HG03460 (cell line): ENCODE results near the gene NEDD8.

Experiments used
- ATAC-seq: cut with Tn5 transposase; IDR thresholded peaks from one replicate; pipeline ENCODE4 v1.9.1; 2021; ENCODE audit not compliant: unreplicated experiment

Gene NEDD8

DNA sequence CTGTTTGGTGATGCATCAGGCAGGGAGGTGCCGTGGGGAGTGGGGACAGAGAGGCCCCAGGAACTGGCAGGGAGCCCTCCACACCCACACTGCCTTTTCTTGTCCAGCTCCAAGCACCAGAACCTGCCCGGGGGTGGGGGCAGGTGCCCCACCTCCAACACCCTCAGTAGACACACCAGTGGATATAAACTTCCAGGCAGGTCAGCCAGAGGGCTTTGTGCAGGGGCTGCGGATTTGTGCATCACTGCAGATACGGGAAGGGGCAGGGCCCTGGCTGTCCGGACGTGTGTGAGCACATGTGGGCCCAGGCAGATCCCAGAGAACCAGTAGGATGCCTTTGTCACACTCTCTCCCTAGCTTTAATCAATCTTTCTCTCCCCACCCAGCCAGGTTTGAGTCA is 32.1 kb upstream of the NEDD8 start:
- no peak for ATAC-seq

GRCh38 chr14:24263848-24264247 is 31.7 kb upstream of the NEDD8 start:
- no peak for ATAC-seq

DNA sequence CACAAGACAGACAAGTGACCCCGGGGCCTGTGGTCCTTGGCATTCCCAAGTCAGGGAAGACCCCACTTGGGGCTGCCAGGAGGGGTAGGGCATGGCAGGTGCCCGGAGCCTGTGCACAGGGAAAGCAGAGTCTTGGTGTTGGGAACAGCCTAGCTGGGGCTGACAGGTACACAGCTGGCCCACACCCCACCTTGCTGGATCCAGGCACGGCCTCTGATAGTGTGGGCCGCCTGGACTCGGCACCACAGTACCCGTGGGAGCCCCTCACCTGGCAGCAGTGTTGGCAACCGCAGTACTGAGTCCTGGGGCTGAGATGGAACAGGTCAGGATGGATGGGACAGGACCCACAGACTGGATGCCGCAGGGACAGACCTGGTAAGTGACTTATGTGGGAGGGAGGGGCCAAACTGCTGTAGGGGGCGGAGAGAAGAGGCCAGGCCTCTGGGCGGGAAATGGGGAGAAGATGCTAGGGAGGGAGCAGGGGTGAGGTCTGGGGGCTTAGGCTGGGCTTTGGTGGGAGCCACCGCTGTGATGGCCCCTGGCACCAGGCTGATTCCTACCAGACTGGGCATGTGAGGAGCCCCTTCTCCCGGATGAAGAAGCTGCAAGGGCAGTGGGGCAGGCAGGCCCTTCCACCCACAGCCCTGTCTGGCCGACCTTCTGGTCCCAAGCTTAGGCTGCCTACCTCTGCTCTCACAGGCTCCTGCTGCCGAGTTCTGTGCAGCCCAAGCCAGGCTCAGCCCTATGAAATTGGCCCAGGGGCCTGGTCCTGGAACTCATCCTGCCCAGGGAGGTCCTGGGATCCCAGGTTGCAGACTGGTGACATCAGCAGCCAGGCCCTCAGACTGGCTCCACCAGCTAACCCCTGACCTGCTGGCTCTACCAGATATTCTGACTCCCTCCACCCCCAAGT is 30.9 kb upstream of the NEDD8 start, which contains the start of gene TGM1:
TGM1 (minus strand) TSS at position 357 of the 913 bp plus-strand sequence. CDS start 825 bp downstream, outside the sequence.
- no peak for ATAC-seq

- no peak for ATAC-seq
These were observed 29.8 kb upstream of the NEDD8 start for GRCh38 chr14:24261969-24262327.

DNA sequence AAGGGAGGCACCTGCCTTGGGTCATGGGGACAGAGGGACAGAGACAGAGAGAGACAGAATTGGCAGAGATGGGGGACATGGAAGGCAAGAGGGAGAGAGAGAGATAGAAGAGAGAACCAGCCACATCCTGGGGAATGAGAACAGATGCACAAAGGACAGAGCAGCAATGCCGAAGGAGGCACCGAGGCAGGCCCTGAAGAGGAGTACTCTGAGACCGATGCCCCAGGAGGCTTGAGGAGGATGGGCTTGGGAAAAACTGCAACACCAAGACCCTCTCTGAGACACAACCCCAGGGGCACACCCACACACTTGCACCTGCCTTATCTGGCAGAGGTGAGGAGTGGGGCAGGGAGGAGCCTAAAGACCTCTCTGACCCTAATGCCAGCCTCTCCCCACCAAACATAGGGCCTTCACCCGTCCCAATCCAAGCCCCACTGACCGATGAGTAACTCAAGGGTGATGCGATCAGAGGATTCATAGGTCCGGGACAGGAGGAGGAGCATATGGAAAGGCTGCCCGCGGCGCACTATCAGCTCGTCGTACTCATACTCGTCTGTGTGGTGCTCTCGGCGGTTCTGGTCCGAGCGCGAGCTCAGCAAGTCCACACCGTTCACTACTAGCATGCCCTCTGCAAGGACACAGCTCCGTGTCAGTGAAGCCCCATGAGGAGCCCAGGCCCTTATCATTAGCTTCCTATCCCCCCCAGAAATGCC is 29.2 kb upstream of the NEDD8 start:
- ATAC-seq, result no peak

- ATAC-seq, result no peak
These were observed 28.6 kb upstream of the NEDD8 start for GRCh38 chr14:24260780-24261157.

DNA sequence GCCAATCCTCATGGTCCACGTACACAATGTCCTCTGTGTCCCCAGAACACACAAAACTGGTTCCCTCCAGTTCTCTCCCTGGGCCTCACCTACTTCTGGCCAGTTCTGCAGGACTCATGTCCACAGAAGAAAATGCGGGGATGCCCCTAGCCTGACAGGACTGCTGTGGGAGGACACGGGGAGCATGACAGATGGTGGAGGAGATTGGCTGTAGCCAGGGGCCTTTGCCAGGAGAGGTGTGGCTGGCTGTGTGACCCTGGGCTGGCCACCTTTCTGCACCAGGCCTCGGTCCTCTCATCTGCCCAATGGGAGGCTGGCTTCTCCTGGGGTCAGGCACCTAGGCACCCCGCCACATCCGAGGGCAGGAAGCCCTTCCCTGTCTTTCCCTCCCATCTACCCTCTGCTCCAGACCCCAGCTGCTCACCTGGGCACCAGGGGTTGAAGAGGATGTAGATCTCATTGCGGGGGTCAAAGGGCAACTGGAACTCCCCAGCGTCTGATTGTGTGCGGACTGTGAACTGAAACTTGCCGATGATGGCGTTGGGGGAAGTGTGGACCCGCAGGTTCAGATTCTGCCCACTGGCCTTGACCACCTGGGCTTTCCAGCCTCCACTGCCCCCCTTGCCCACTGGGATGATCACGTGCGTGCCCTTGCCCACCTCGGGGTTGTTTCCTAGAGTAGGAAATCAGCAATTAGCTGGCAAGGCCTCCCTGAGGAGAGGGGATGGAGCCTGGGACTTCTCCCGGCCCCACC is 28.0 kb upstream of the NEDD8 start:
- ATAC-seq, result no peak

DNA sequence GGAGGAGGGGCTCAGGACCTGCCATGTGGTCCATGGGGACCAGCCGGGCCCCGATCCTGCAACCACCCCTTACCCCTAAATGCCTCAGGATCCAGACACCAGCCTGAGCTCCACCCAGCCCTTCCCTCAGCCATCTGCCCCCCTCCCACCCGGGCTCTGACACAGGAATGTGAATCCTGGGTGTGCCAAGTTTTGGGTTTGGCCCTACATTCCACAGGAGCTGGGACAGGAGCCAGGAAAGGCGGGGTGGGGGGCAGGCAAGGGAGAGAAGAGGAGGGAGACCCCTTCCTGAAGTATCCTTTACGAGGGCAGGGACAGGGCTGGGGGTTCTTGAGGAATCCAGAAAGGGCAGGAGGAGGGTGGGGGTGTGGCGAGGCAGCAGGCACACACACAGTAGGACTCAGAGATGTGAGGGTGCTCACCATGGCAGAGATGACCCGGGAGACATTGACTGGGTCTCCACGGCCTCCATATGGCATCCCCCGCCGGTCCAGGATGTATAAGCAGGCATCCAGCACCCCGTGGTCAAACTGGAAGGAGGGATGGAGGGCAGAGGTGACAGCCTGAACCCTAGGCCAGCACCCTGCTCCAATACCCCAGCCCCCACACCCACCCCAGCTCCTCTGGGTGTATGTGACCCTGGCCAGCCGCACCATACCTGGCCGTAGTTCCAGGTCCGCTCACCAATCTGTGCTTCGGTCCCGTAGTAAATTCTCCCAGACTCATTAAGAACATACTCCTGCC is 27.3 kb upstream of the NEDD8 start:
- no peak for ATAC-seq

- ATAC-seq, result no peak
These were observed 26.5 kb upstream of the NEDD8 start for GRCh38 chr14:24258548-24259265.

DNA sequence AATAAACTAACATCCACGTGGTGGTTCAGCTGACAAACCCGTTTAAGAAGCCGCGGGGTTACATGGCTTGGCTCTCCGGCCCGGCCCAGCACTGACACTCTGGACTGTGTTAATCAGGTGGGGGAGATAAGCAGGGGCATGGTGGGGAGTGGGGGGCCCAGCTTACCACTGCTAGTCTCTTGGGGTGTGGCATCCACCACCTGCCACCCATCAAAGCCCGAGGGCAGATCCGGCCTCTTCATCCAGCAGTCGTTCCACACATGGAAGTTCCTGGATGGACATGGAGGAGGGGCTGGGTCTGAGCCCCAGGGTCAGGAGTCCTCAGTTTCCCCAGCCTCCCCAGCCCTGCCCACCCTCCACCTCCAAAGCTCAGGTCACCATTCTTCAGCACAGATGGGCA is 26.0 kb upstream of the NEDD8 start:
- ATAC-seq, result no peak

DNA sequence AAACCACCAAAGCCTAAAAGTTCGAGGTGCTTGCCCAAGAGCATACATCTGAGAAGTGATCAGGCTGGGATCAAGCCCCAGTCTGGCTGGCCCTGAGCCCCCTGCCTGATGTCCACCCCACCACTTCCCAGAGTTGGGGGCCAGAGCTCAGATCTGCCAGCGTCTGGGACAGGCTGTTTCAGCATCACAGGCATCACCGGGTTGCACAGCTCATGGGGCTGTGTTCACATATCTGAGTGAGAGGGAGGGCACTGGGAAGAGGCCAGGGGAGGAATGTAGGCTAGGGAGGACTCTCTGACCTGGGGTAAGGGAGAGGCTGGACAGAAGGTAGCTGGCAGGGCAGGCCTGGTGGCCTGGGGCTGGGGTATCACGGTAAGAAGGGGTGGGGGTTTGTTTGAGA is 24.8 kb upstream of the NEDD8 start:
- no peak for ATAC-seq

- ATAC-seq, result no peak
These were observed 24.0 kb upstream of the NEDD8 start for GRCh38 chr14:24255931-24256711.

GRCh38 chr14:24255438-24255837 is 23.3 kb upstream of the NEDD8 start:
- ATAC-seq, result no peak

- ATAC-seq, result no peak
These were observed 22.6 kb upstream of the NEDD8 start for GRCh38 chr14:24254630-24255392.

- no peak for ATAC-seq
These were observed 21.8 kb upstream of the NEDD8 start for GRCh38 chr14:24253936-24254335.

- ATAC-seq, result no peak
These were observed 20.3 kb upstream of the NEDD8 start for GRCh38 chr14:24252289-24253124.

GRCh38 chr14:24251880-24252288 is 19.7 kb upstream of the NEDD8 start:
- ATAC-seq, result no peak

- ATAC-seq, result no peak
These were observed 18.2 kb upstream of the NEDD8 start for GRCh38 chr14:24250354-24250753.
